HG02763 (cell line): ENCODE data around the gene GORASP1.
A peak's percentile ranks its signal among the peaks of the same experiment; 100 is the strongest.

Source experiments
- ATAC-seq: cut with Tn5 transposase; IDR thresholded peaks from one replicate; pipeline ENCODE4 v1.9.1; 2021; ENCODE audit warnings: mild to moderate bottlenecking, moderate library complexity; ENCODE audit not compliant: unreplicated experiment

The GORASP1 gene

DNA sequence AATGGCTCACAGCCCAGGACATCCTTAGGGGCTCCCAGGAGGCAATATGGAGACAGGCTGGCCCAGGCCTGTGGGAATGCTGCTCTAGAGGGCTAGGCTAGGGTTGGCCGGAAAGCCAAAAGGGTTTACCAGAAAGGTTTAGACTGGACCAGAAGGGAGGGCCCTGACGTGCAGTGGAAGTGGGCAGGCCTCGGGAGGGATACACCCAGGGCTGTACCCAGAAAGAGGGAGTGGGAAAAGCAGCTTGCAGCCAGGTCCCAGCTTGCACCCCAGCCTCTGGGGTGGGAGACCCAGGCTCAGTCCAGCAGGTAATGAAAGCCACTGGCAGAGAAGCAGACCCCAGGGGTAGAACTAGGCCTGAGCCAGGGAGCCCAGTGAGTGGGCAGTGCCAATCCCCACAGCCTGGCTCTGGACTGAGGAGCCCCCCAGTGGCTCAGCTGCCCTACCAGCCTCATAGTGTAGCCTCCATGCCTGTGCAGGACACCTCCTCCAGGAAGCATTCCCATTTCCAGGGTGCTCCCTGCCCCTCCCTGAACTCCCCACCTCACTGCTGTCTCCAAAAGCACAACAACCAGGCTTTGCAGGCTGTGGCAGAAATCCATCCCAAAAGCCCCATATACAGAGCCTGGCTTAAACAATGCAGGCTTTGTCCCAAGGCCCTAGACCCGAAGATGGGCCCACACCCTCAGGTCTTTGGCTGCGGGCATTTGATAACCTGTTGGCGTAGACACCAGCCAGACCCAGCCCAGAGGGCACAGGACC, 3.5 kb downstream of the GORASP1 start:
- no peak for ATAC-seq

DNA sequence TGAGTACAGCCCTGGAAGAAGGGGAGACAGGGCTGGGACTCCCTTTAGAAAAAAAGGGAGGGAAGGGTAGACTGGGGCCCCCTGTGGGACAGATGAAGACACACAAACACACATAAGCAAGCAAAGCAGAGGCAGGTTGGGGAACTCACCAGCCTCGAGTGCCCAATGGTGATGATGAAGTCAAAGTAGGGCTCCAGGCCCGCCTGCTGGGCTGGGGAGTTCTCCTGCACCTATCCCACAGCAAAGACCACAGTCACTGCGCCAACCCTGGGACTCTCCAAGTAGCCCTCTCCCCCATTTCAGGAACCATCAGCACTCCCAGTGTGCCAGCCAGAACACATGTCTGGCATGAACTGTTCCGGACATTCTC, 4.1 kb downstream of the GORASP1 start:
- no peak for ATAC-seq

DNA sequence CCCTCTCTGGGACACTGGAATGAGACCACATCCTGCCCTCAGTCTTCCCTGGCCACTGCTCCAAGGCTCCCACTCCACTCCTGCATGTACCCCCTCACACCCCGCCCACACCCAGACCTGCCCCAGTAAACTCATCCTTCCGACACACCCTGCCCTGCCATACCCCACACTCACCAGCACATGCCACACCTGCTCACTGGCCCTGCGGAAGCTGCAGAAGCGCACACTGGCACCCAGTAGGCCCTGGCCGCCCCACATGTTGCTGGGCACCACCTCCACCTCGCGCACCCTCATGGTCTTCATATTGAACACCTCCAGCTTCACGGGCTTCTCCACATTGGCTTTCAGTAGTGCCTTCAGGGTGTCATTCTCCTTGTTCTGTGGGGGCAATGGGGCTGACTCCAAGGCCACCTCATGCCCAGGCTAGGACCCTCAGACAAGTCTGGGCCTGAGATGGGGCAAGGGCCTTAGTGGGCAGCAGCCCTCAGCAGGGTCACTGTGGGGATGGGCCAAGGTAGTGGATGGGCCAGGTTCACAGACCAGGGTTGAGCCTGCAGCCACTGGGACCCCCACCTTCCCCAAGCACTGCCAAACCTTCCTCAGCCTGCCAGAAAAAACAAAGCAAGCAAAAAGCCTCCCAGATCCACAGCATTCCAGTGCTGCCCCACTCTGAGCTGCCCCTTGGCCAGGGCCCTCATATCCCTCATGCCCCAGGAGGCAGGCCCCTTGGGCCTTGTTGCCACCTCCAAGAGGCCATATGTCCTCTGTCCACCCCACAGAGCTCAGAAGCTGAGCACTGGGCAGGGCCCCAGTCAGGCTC, 4.7 kb downstream of the GORASP1 start:
- no peak for ATAC-seq

DNA sequence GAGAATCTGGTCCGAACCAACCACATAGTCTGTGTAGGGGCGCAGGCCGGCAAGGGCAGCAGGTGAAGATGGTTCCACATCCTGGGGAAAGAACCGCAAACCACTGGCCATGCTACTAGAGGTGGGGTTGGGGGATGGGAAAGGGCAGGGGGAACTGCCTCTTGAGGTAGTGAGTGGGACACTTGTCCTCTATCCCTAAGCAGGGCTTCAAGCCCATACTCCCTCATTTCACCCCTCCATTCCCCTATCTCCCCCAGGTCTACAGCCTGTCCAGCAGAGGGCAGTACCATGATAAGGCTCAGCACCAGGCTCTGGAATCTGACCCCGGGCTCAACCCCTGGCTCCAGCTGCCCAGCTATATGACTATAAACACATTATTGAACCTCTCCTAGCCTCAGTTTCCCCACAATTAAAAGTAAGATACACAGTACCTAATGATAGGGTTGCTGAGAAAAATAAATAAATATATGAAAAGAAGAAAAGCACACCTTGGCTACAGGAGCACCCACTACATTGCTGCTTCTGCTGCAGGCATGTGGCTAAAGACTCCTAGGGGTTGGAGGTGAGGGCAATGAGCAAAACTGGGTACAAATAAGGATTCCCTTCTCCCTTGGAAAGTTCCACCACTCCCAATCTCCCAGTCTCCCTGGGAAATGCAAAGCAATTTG, 6.3 kb downstream of the GORASP1 start:
- peak; percentile 55 for ATAC-seq

DNA sequence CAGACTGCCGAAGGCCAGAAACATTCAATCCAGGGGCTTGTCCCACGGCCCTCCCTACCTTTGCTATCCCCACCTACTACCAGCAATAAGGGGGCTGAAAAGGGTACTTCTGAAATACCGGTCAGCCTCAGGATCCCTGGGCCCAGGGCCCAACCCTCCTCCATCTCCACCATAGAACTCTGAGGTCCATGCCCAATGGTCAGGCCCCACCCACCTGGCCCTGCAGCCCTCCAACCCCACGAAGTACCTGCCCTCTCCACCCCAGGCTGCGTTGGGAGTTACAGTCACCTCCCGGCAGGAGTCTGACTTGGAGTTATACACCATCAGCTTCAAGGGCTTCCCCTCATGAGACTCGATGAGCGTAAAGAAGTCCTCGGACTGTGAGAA, 6.9 kb downstream of the GORASP1 start:
- ATAC-seq, result no peak

DNA sequence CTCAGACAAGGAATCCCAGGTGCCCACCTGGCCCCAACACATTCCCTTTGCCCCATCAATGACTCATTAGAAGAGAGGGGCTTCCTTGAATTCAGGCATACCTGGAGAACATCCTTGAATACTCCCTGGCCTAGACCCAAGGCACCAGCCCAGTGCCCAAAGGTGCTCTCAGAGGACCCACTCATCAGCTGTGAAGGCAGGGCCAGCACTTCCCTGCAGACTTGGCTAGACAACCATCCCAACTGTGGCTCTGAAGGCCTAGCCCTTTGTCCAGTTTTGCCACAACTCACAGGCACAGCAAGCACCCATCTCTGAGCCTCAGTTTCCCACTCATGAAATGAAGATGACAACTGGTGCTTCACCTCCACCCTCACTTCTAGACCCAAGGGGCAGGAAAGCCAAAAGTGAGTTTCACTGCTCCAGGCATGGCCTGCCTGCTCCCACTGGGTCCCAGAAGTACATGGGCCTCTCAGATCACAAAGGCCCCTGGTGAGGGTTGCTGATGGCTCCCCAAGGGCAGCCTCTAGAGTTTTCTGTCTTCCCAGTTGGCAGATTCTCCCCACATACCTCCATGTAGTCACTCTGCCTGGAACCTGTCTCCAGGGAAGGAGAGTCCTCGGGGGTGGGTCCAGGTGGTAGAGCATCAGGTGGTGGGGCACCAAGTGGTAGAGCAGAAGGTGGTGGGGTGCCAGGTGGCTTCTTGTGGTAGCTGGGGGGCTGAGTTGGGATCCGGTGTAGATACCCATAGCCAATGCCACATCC, 7.5 kb downstream of the GORASP1 start:
- no peak for ATAC-seq

DNA sequence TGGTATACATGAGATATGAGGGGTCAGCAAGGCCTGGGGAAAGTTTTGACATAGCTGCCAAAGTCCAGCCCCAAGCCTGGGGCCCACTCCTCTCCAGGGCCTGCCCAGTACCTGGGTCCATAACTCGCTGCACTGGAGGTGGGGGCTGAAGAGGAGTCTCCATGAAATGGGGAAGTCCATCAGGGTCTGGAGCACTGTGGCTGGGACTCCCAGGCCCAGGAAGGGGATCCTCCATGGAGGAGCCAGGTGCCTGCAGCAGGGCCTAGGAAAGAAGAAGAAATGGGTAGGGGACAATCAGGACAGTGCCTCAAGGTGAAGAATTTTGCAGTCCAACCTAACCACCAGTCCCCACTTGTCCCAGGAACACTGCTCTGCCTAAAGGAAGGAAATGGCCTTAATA, 8.2 kb downstream of the GORASP1 start:
- no peak for ATAC-seq

DNA sequence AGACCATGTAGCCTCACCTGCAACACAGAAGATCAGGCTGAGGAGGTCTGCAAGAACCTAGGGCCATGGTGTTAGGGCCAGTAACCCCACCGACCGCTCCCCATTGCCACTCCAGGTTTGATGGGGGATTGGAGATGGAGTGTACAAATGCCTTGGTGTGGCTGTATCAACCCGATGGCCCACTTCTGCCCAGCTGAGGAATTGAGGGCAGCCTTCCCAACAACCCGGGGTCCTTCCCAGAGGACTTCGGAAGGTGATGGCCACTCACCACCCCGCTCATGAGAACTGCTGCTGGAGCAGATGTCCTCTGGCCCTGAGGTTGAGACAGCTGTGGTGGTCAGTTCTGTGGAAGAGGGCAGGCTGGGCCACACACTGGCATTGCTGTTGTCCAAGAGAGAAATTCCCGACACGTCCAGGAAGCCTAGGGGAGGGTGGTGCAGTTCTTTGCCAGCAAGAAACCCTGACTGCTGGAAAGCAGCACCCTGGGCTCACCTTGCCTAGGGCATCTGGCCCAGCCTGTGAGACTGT, 8.9 kb downstream of the GORASP1 start:
- no peak for ATAC-seq

DNA sequence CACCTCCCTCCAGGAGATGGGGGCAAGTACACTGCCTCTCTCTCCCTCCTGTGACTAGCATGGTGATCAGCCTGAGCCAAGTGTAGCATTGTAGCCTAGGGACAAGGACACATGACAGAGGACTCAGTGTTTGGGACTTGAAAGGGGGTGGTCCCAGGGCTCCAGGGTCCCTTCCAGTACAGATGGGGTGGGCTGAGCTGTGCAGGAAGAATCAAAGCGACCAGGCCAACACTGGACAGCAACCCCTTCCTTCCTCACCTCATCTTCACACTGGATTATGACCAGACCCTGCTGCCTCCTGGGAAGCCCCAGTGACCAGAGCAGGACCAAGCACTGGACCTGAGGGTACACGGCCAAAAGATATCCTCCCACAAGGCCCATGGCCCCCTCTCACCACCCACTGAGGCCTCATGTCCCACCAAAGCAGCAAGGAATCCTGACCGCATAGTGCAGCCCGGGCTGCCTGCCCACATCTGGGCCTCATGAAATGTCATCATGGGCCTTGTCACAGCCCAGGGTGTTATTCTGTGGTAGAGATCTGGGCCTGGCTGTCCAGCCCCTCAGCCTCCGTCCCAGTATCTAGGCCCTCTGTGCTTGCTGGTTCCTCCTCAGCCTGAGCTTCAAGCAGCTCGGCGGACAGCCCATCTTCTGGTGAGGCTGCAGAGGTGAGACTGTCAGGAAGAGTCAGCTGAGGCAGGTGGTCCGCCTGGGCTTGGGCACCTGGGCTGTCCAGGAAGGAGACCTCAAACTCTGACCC, 9.5 kb downstream of the GORASP1 start:
- ATAC-seq, result no peak

DNA sequence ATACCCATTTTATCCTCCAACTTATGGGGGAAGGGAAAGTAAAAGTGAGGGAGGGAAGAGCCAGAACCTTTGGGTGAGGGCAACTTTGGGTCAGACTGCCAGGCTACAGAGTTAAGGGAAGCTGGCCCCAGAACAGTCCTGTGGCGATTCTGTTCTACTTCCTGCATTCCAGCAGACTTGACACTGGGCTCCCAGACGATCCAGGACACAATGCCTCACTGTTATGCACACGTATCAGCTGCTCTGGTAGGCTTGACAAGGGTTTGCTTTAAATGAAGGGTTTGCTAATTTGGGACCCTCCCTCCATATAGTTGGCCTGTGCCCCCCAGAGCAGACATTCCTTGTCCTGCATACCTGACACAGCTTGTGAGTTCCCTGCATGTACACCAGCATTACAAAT, 10.7 kb downstream of the GORASP1 start:
- no peak for ATAC-seq

DNA sequence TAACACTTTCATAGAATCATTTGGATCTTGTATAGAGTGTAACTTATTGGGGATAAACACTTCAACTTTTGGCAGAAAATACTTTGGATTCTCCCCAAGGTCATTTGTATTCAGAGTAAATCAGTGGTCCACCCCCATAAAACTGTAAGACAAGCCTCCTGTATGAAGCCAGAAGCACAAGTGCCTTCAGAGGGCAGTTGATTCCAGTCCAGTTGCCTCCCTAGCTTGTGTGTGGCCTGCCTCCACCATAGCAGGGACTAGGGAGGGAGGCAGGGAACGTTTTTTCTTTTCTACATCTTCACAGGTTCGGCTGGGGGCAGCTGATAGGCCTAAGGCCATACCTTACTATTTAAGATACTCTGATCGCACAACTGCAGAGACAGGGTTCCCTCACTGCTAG, 11.6 kb downstream of the GORASP1 start:
- ATAC-seq, result no peak

DNA sequence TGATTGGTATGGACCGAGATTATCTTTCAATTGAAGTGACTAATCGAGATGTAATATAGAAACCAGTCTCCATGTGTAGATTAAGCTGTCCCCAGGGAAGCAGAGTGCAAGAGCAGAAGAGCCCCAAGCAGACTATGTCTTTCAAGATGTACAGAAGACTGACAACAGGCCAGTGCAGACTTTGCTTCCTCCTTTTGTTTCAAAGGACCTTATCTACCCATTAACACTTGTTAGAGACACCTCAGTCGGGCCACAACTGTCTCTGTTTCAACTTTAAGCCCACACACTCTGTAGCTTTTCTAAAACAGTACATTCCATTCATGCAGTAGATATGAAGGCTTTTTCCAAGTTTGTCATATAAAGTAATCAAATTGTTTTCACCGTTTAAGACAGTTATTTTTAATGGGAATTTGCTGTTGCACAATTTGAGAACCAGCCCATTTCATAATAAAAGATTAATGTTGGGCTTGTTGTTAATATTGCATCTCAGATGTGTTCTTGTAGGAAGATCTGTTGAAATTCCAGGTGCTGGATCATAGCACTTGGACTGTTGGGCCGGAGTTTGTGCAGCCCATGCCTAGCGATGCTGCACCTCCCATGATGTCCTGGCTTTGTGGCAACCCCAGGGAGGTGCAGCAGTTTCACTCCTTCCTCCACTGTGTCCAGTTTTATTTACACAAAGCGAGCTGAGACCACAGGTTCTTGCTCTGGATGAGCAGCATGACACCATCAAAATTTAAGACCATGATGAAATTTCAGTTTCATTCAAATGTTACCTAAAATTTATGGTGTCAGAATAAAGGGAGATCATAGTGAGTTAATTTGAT, 12.4 kb downstream of the GORASP1 start:
- ATAC-seq, result no peak

DNA sequence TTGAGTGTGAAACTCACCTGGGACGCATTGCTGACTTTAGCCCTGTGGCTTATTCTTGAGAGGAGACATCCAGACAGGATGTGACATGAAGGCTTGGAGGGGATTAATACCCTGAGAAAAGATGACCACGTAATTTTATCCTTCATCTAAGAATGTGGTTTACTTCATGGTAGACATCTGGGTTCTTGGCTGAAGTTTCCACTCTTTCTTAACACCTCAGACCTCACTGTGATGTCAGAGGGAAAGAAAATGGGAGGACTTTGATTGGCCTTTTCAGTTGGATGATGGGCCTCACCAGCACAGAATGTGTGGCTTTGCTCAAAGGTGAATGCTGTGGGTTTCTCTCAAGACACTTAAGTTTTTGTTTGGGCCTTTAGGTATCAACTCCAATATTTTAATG, 16.5 kb downstream of the GORASP1 start:
- no peak for ATAC-seq

DNA sequence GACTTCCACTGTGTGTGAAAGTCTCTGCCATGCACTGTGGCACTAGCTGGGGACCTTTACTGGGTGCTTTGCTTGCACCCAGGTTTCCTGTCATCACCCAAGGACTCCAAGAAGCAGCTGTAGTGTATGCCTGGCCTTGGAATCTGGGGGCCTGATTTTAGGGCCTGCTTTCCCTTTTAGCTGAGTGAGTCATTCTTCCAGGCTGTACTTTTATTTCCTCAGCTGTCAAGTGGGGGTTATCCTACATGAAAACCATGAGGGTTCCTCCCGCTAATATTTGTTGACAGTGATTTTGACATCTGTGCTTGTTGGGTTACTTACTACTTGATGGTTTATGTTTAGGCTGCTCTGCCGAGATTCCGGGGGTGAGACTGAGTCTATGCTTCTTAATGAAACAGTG, 18.5 kb downstream of the GORASP1 start:
- ATAC-seq, result no peak

DNA sequence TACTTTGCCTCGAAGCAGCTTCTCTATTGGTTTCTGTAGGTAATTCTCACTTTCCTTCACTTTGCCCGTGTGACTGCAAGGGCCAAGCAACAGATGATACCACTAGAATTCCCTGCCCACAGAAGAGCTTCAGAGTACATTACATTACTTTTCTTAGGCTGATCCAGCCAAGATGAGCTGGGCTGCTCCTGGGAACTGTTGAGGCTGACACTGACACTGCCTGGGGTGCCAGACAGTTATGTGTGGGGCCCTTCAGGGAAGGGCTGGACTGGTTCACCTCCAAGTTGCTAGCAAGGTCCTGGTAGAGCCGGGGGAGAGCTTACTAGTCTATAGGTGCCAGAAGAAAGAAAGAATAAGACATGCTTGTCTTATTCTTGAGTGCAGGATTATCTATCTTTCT, 19.0 kb downstream of the GORASP1 start:
- no peak for ATAC-seq

DNA sequence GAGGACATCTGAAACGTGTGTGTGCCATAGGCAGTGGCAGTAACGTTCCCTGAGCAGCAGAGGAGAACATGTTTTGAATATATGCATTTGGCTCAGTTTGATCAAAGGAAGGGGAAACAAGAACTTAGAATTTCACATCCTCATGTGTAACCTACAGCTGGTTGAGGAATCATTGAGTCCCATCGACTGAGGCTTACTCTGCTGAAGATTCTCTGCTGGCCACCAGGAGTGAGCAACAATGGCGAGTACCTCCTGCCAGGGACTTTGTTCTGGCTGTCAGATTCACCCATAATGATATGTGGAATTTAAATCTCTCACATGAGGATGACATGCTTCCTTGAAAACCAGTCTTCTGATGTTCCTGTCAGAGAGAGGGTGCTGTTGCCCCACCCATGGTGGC, 21.3 kb downstream of the GORASP1 start:
- ATAC-seq, result peak; percentile 54

DNA sequence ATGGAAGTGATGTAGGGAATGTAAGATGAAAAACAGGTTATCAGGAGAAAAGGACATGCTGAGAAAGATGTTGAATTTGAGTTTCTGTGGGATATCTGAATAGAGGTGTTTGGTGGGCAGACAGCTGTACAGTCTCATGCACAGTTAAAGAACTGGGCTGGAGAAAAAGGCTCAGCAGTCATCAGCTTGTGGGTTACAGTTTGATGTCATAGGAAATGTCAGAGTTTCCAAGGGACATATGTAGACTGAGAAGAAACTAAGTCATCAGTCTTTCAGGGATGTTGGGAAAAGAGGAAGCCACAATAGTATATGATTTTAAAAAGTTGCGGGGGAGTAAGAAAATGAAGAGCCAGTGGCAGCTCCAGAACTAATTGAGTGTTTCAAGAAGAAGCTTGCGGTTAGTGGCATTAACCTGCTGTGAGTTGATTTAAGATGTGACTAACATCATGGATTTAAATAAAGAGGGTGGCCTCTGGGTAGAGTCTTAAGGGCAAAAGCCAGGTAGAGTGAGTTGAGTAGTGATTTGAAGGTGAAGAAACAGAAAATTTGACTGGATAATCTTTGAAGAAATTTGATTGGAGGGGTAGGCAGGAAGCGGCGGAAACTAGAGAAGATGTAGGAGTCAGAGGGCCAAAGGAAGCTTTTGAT, 24.6 kb downstream of the GORASP1 start:
- ATAC-seq, result no peak

DNA sequence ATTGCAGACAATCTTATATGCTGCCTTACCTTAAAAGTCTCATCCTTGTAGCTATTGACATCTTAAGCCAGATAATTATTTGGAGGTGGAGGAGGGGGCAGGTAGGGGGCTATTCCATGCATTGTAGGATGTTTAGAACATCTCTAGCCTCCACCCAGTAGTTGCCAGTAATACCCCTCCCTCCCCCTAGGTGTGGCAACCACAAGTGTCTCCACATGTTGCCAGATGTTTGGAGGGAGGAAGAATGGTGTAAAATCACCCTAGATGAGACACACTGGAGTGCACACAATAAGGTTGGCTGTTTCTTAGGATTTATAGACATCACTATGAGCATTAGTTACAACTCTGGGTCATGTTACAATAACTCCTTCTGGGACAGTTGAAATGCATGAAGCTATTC, 27.4 kb downstream of the GORASP1 start:
- ATAC-seq, result no peak

DNA sequence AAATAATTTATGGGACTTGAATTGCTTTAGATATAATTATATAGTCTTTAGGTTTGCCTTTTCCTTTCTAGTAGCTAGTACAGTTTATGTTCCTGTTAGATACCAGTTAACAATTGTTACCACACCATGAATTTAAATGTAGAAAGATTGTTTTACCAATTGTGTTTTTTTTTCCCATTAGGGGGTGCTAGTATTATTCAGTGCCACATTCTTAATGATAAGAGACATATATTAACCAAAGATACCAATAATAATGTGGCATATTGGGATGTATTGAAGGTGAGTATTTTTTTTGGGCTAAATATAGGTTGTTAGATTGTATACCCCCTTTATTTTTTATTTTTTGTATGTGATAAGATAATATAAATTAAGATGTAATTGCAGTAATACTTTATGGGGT, 27.9 kb downstream of the GORASP1 start:
- ATAC-seq, result no peak
